Jurkat, Clone E6-1 (cell line): ENCODE data around the gene NR1H4.

ENCODE experiments used
- DNase-seq: peaks from one replicate; pipeline ENCODE4 v3.0.0-alpha.2; 2011; ENCODE audit warnings: low read depth, low spot score
- H3K4me3 ChIP-seq: 2 replicates; pipeline ENCODE4 v1.5.1; 2011; ENCODE audit warnings: mild to moderate bottlenecking, low read length, control low read depth, moderate library complexity

Gene NR1H4

GRCh38 chr12:100464529-100464928 is 9.1 kb upstream of the NR1H4 start:
- H3K4me3 ChIP-seq: no peak overlapping the region
- no peak for DNase-seq

GRCh38 chr12:100468126-100468525 is 5.5 kb upstream of the NR1H4 start:
- DNase-seq: no peak
- no peak overlapping the region for H3K4me3 ChIP-seq

GRCh38 chr12:100472325-100472724 is 1.3 kb upstream of the NR1H4 start:
- no peak overlapping the region for H3K4me3 ChIP-seq
- no peak for DNase-seq

- no peak overlapping the region for H3K4me3 ChIP-seq
- DNase-seq: no peak
Observed at GRCh38 chr12:100473050-100473715, 483 bp upstream of the NR1H4 start.

GRCh38 chr12:100474617-100475016 is 951 bp downstream of the NR1H4 start:
- H3K4me3 ChIP-seq: no peak overlapping the region
- DNase-seq: no peak

- no peak overlapping the region for H3K4me3 ChIP-seq
- DNase-seq: no peak
Observed at GRCh38 chr12:100476013-100476751, 2.5 kb downstream of the NR1H4 start.

- DNase-seq: no peak
Observed at GRCh38 chr12:100481021-100481420, 7.4 kb downstream of the NR1H4 start.

GRCh38 chr12:100484183-100484886 is 10.7 kb downstream of the NR1H4 start:
- no peak for DNase-seq
- no peak overlapping the region for H3K4me3 ChIP-seq

More at GRCh38 chr12:100481021-100481420, 7.4 kb downstream of the NR1H4 start:
- H3K4me3 ChIP-seq: no peak overlapping the region

GRCh38 chr12:100484891-100485471 is 11.3 kb downstream of the NR1H4 start:
- no peak for DNase-seq
- no peak overlapping the region for H3K4me3 ChIP-seq

- H3K4me3 ChIP-seq: no peak overlapping the region
- DNase-seq: no peak
Observed at GRCh38 chr12:100485983-100486382, 12.3 kb downstream of the NR1H4 start.

DNA sequence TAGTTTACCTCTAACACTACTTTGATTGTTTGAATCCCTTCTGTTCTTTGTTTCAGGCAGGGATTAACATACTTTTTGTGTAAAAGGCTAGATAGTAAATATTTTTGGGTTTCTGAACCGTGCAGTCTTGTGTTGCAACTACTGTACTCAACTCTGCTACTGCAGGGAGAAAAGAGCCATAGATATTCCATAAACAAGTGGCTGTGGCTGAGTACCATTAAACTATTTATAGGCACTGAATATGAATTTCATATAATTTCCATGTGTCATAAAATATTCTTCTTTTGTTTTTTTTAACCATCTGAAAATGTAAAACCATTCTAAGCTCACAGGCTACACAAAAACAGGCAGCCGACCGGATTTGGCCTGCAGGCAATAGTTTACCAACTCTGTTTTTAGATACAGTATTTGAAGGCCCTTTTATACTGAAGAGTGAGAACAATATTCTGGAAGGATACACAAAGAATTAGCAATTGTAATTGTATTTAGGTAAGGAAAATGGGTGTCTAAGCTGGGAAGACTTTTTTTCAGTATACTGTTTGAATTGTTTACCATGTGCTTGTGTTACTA is 15.7 kb downstream of the NR1H4 start:
- no peak overlapping the region for H3K4me3 ChIP-seq
- DNase-seq: no peak

DNA sequence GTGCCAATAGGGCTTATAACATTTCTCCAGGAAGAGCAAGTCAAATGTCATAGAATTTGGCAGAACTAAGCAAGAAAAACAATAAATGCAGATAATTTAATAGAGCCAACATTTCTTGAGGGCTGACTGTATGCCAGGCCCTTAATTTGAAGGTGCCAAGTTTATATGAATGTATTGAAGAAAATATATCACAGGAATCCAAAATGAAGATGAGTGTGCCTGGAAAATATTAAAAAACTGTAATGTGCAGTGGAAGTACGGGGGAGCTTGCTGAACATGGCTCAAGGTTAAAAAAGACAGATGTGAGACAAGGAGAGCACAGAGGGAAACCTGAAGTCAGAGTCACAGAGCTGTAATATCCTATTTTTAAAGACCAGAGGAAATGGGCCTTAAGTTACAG is 16.4 kb downstream of the NR1H4 start:
- no peak for DNase-seq
- no peak overlapping the region for H3K4me3 ChIP-seq

DNA sequence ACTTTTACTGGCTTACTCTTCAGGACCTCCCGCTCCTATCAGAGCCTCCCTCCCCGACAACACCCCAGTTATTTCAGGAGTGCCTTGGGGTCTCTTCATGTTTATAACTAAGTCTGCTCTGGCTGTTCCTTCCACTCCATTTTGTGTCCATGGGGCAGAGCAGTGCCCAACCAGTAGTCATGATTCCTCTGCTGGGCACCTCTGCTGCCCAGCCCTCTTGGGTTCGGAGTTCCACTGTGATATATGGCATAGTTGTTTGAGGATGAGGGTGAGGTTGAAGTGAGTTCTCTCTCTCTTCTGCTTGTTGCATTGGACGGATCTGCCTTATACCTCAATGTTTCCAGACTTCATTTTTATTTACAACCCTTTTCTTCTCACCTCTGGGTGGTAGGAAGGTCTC is 17.4 kb downstream of the NR1H4 start:
- DNase-seq: no peak
- no peak overlapping the region for H3K4me3 ChIP-seq

- no peak overlapping the region for H3K4me3 ChIP-seq
- DNase-seq: no peak
Observed at GRCh38 chr12:100493396-100494012, 19.8 kb downstream of the NR1H4 start.

DNA sequence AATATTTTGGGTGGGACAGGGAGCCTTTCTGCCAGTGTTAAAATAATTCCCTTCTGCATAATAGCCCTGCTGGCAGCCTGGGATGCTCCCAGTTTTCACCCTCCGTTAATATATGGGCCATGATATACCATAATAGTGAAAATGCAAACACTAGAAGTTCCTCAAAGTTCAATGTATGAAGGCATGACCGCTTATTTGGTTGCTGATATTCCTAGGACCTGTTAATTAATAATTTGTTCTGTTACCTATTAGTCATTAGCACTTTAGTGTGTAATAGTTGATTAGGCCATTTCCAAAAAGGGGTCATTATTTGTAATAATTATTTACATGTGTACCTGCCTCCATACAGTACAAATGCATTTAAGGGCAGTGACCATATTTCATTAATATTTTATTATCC is 20.4 kb downstream of the NR1H4 start:
- no peak for DNase-seq
- no peak overlapping the region for H3K4me3 ChIP-seq

- DNase-seq: no peak
Observed at GRCh38 chr12:100494538-100494937, 20.9 kb downstream of the NR1H4 start.

GRCh38 chr12:100497105-100497795 is 23.6 kb downstream of the NR1H4 start:
- H3K4me3 ChIP-seq: no peak overlapping the region
- no peak for DNase-seq

More at GRCh38 chr12:100494538-100494937, 20.9 kb downstream of the NR1H4 start:
- H3K4me3 ChIP-seq: no peak overlapping the region

DNA sequence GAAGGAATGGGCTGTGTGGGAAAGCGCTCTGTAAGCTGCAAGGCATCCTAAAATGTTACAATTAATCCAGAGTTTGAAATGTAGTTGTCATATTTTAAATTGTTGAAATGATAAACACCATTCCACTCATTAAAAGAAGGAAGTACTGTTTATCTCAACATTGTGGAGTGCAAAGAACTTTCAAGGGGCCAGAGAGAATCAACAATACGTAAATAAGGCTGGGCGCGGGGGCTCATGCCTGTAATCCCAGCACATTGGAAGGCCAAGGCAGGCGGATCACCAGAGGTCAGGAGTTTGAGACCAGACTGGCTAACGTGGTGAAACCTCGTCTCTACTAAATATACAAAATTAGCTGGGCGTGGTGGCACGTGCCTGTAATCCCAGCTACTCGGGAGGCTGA is 24.5 kb downstream of the NR1H4 start:
- DNase-seq: no peak
- H3K4me3 ChIP-seq: no peak overlapping the region

GRCh38 chr12:100499416-100499815 is 25.8 kb downstream of the NR1H4 start:
- no peak for DNase-seq
- H3K4me3 ChIP-seq: no peak overlapping the region
